Tibial nerve (tissue), 4 donors: Measurements from ENCODE around the gene ZSWIM9. TPM values are rescaled to one million over a fixed set of nuclear protein-coding genes. Genes with fewer than 3 reads are reported as not detected.

Experiments
- DNase-seq, 2 donors: peaks; one replicate each; pipeline ENCODE4 v3.0.0-alpha.2; 2019; ENCODE audit warnings: low spot score in 2 of 2
- H3K27ac ChIP-seq, 4 donors: fragments of 200-600 bp; sonication (generic) in 3 of 4; one replicate each; pipeline ENCODE4 v1.5.1; 2017 to 2019; ENCODE audit warnings: mild to moderate bottlenecking in 1 of 4
- H3K27me3 ChIP-seq, 2 donors: fragments of 200-600 bp; sonication (generic) in 1 of 2; one replicate each; pipeline versions ENCODE4 v1.5.1 to v1.6.0; 2017 to 2019
- H3K36me3 ChIP-seq, 3 donors: fragments of 200-600 bp; sonication (generic); one replicate each; pipeline ENCODE4 v1.5.1; 2018 to 2019
- H3K4me1 ChIP-seq, 4 donors: fragments of 200-600 bp; sonication (generic) in 3 of 4; one replicate each; pipeline ENCODE4 v1.5.1; 2017 to 2019
- H3K4me3 ChIP-seq, 4 donors: fragments of 200-600 bp; sonication (generic) in 3 of 4; one replicate each; pipeline ENCODE4 v1.5.1; 2017 to 2019; ENCODE audit warnings: mild to moderate bottlenecking in 1 of 4, moderate library complexity in 1 of 4
- H3K9me3 ChIP-seq, 4 donors: fragments of 200-600 bp; sonication (generic) in 3 of 4; one replicate each; pipeline ENCODE4 v1.5.1; 2017 to 2019
- EP300 ChIP-seq, 2 donors: sonication (generic); formaldehyde crosslinking; IDR thresholded peaks; one replicate each; pipeline ENCODE4 v1.6.1; 2017; ENCODE audit warnings: antibody characterized with exemption in 2 of 2, mild to moderate bottlenecking in 1 of 2
- POLR2A ChIP-seq, 2 donors: fragments of 450-650 bp; IDR thresholded peaks; one replicate each; pipeline ENCODE4 v1.6.1; 2017; ENCODE audit warnings: antibody characterized with exemption in 2 of 2, mild to moderate bottlenecking in 2 of 2, moderate library complexity in 2 of 2
- WGBS, 2 donors: methylation state at CpG; one replicate each; pipeline ENCODE4 v1.1.5; 2018; 5-methylcytosine and 5-hydroxymethylcytosine counted together
- total RNA-seq, 4 donors: library from RNA; depleted of rRNA; stranded (reverse); fragments of >200 nt; gene quantifications; one replicate each; pipeline ENCODE4 v1.1.0, GENCODE V29; 2016
- TF ChIP-seq, protein P1 (sequence below), 5 experiments: fragments of 200-600 bp in 3 of 5; fragments of 450-650 bp in 2 of 5; sonication (generic) in 3 of 5; IDR thresholded peaks; one replicate each; pipeline ENCODE4 v1.5.1; 2016 to 2019; ENCODE audit warnings: antibody characterized with exemption in 5 of 5, mild to moderate bottlenecking in 3 of 5, moderate library complexity in 2 of 5

ZSWIM9 gene
- total RNA-seq, 4 donors from 2014 or later: 5.9 to 8.4 (median 6.8) TPM

DNA sequence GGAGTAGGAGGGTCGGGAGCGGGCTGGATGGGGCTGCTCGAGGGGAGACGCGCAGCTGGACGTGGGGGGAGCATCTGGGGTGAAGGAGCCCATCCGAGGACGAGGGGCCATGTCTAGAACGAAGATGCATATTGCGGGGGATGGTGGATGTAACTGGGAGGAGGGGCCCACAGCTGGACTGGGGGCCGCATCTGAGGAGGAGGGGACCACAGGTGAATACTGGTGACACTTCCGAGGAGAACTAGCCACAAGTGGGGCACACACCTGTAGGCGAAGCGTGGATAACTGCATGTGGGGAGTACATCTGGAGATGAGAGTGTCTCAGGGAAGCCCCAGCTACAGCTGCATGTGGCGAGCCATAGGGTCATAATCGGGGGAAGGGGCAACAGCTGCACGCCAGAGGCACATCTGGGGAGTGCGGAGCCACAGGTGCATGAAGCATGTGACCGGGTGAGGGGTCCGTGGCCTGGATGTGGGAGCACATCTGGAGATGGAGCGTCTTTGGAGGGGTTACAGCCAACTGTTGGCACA is 402 bp downstream of the ZSWIM9 start:
- H3K27ac ChIP-seq: peak overlapping the region; percentile 91 to 97 (median 96)
- no peaks in the 10 kb centered on the region for H3K9me3 ChIP-seq
- TF ChIP-seq, protein P1, sequence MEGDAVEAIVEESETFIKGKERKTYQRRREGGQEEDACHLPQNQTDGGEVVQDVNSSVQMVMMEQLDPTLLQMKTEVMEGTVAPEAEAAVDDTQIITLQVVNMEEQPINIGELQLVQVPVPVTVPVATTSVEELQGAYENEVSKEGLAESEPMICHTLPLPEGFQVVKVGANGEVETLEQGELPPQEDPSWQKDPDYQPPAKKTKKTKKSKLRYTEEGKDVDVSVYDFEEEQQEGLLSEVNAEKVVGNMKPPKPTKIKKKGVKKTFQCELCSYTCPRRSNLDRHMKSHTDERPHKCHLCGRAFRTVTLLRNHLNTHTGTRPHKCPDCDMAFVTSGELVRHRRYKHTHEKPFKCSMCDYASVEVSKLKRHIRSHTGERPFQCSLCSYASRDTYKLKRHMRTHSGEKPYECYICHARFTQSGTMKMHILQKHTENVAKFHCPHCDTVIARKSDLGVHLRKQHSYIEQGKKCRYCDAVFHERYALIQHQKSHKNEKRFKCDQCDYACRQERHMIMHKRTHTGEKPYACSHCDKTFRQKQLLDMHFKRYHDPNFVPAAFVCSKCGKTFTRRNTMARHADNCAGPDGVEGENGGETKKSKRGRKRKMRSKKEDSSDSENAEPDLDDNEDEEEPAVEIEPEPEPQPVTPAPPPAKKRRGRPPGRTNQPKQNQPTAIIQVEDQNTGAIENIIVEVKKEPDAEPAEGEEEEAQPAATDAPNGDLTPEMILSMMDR (IDR thresholded peaks at IDR 0.05): no peak
- TF ChIP-seq EP300 (IDR thresholded peaks at IDR 0.05): no peak
- no peak for TF ChIP-seq POLR2A (IDR thresholded peaks at IDR 0.05)
- peak overlapping the region; percentile 68 to 92 (median 73) for H3K4me3 ChIP-seq
- peaks cover 0 to 24% (median 2%) of the 10 kb centered on the region in 4 donors for H3K4me1 ChIP-seq
- no peak for DNase-seq
- H3K27me3 ChIP-seq: no peaks in the 10 kb centered on the region
- WGBS, 2 donors: 4% methylated on average over 21 of the region's 21 CpGs
- H3K36me3 ChIP-seq: peaks cover 0 to 43% (median 0%) of the 10 kb centered on the region in 3 donors

DNA sequence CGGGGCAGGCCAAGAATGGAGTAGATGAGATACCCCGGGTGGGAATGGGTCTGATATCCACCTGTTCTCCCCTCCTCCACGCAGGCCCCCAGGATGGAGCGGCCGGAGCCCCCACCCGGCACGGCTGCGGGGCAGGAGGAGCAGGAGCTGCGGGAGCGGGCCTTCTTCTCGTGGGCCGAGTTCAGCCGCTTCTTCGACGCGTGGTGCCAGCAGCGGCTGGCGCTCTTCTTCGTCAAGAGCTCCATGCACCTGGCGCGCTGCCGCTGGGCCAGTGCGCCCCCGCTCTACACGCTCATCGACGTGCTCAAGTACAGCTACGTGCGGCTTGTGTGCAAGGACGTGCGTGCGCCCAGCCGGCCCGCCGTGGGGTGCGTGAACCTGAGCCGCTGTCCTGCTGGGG is 1.2 kb downstream of the ZSWIM9 start:
- Histone ChIP-seq H3K36me3 (peaks cover 0 to 49% (median 0%) of the 10 kb centered on the region in 3 donors), H3K9me3 (no peaks in the 10 kb centered on the region), H3K4me3 (no peak overlapping the region), H3K4me1 (peaks cover 0 to 24% (median 2%) of the 10 kb centered on the region in 4 donors), H3K27ac (no peak overlapping the region), H3K27me3 (no peaks in the 10 kb centered on the region)
- 82 to 85% methylated on average over 37 of the region's 37 CpGs for WGBS, 2 donors
- no peak for DNase-seq
- TF ChIP-seq POLR2A (IDR thresholded peaks at IDR 0.05): no peak
- TF ChIP-seq, protein P1 (IDR thresholded peaks at IDR 0.05): no peak

DNA sequence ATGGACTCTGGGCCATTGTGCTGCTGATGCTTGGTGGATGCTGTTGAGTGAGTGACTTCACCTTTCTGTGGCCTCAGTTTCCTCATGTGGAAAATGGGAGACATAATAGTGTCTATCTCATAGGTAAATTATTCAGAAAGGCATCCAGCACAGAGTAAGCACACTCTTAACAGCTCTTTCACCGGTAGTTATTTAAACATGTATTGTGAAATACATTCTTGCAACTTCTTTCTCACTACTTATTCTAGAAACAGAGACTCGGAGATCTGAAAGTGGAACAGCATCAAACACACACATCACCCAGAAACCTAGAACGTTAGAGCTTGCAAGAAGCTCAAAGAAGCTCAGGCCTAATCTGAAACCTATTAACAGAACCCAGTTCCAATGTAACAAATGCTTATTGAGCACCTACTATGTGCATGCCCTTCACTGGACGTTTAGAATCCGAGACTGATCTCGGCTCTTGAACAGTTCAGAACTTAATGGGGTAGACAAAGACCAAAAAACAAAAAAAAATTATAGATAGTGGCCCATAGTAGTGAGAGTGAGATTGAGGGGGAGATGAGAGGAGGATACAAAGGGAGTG is 4.1 kb downstream of the ZSWIM9 start:
- H3K27me3 ChIP-seq: no peaks in the 10 kb centered on the region
- TF ChIP-seq EP300 (IDR thresholded peaks at IDR 0.05) (no peak), POLR2A (IDR thresholded peaks at IDR 0.05) (no peak)
- TF ChIP-seq, protein P1 (IDR thresholded peaks at IDR 0.05): no peak
- H3K4me3 ChIP-seq: no peak overlapping the region
- 78 to 88% methylated on average over 6 of the region's 6 CpGs for WGBS, 2 donors
- H3K9me3 ChIP-seq: no peaks in the 10 kb centered on the region
- peaks cover 0 to 70% (median 0%) of the 10 kb centered on the region in 3 donors for H3K36me3 ChIP-seq
- H3K4me1 ChIP-seq: peaks cover 0 to 17% (median 0%) of the 10 kb centered on the region in 4 donors
- no peak overlapping the region for H3K27ac ChIP-seq
- DNase-seq: no peak

DNA sequence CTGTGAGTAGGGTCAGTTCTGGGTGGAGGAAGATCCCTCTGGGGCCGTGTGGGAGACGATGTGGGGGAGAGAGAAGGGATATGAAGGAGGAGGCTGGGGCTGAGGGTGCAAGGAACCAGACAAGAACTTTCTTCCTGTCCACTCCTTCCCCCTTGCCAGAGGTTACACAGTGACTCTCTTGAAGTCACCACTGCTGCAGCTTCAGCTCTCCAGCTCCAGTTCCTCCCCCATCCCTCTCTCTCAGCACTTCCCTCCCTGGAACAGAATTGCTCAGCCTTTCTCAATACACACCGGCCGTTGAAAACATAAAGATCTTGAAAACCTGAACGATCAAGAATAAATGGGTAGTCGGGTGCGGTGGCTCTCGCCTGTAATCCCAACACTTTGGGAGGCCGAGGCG is 5.1 kb downstream of the ZSWIM9 start:
- Histone ChIP-seq H3K9me3 (peaks cover 0 to 1% (median 0%) of the 10 kb centered on the region in 4 donors), H3K4me1 (peaks cover 0 to 13% (median 0%) of the 10 kb centered on the region in 4 donors), H3K27ac (no peak overlapping the region), H3K36me3 (peaks cover 0 to 79% (median 0%) of the 10 kb centered on the region in 3 donors), H3K4me3 (no peak overlapping the region), H3K27me3 (no peaks in the 10 kb centered on the region)
- TF ChIP-seq, protein P1 (IDR thresholded peaks at IDR 0.05): no peak
- TF ChIP-seq EP300 (IDR thresholded peaks at IDR 0.05): no peak
- no peak for TF ChIP-seq POLR2A (IDR thresholded peaks at IDR 0.05)
- DNase-seq: no peak
- WGBS, 2 donors: 89 to 92% methylated on average over 10 of the region's 10 CpGs

DNA sequence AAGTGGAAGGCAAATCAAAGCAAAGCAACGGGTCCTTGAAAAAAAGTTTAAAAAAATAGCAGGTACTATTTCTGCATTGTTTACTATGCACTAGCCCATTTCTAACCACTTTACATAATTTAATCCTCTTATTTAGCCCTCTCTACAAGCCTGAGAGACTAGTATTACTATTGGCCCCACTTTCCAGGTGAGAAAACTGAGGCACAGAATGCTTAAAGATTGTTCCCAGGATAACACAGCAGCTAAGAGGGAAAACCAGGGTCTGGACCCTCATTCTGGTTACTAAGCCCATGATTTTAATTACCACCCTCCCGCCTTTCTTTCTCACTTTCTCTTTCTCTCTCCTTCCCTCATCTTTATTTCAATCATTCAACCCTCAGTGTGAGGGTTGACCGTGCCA is 5.7 kb downstream of the ZSWIM9 start:
- Histone ChIP-seq H3K36me3 (peaks cover 0 to 84% (median 0%) of the 10 kb centered on the region in 3 donors), H3K27ac (no peak overlapping the region), H3K9me3 (peaks cover 0 to 8% (median 0%) of the 10 kb centered on the region in 4 donors), H3K4me1 (peaks cover 0 to 7% (median 0%) of the 10 kb centered on the region in 4 donors), H3K27me3 (no peaks in the 10 kb centered on the region), H3K4me3 (no peak overlapping the region)
- TF ChIP-seq EP300 (IDR thresholded peaks at IDR 0.05): no peak
- TF ChIP-seq, protein P1 (IDR thresholded peaks at IDR 0.05): no peak
- TF ChIP-seq POLR2A (IDR thresholded peaks at IDR 0.05): no peak
- 80 to 94% methylated on average over 3 of the region's 3 CpGs for WGBS, 2 donors
- no peak for DNase-seq
